GM12865 (cell line): ENCODE results near the gene CAV2.

ENCODE experiments used
- DNase-seq: peaks from one replicate; pipeline ENCODE4 v3.0.0; 2010; ENCODE audit warnings: low read depth
- H3K4me3 ChIP-seq: 2 replicates; pipeline ENCODE4 v1.5.1; 2011; ENCODE audit warnings: mild to moderate bottlenecking, low read depth, low read length, control low read depth
- TF ChIP-seq, protein P1 (sequence below): IDR thresholded peaks from 2 replicates; pipeline ENCODE4 v1.5.1; 2011; ENCODE audit warnings: low read length, control low read depth, low read depth, inconsistent platforms; ENCODE audit not compliant: insufficient read depth; ENCODE audit errors: missing control alignments

CAV2 gene

DNA sequence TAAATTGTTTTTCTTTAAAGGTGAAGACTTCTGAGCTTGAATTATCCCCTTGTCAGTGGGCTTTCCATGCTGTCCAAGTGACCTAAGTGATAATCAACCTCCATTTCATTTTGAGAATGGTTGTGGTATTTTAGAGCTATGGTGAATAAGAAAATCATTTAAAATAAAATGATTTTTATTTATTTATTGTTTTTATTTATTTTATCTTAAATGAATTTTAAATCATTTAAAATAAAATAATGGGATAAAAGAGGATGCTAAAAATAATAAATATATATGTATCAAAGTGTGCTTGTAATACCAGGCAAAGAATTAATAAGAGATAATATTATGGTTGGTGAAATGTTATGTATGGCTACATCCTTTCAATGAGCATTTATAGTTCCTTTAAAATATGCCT lies 49.8 kb downstream of the CAV2 start:
- TF ChIP-seq, protein P1, sequence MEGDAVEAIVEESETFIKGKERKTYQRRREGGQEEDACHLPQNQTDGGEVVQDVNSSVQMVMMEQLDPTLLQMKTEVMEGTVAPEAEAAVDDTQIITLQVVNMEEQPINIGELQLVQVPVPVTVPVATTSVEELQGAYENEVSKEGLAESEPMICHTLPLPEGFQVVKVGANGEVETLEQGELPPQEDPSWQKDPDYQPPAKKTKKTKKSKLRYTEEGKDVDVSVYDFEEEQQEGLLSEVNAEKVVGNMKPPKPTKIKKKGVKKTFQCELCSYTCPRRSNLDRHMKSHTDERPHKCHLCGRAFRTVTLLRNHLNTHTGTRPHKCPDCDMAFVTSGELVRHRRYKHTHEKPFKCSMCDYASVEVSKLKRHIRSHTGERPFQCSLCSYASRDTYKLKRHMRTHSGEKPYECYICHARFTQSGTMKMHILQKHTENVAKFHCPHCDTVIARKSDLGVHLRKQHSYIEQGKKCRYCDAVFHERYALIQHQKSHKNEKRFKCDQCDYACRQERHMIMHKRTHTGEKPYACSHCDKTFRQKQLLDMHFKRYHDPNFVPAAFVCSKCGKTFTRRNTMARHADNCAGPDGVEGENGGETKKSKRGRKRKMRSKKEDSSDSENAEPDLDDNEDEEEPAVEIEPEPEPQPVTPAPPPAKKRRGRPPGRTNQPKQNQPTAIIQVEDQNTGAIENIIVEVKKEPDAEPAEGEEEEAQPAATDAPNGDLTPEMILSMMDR: no peak
- no peak for DNase-seq
- H3K4me3 ChIP-seq: no peak overlapping the region

DNA sequence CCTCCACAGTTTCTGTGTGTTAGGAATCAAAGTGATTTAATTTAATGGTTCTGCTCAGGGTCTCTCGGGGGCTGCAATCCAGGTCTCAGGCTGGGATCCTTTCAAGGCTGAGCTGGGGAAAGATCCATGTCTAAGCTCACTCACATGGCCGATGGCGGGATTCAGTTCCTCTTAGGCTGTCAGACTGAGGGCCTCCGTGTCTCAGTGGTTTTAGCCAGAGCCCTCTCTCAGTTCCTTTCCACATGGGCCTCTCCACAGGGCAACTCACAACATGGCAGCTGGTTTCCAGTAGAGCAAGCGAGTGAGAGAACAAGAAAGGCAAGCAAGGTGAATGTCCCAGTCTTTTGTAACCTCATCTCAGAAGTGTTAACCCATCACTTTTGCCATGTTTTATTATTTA lies 52.2 kb downstream of the CAV2 start:
- TF ChIP-seq, protein P1: no peak
- no peak for DNase-seq
- H3K4me3 ChIP-seq: no peak overlapping the region

DNA sequence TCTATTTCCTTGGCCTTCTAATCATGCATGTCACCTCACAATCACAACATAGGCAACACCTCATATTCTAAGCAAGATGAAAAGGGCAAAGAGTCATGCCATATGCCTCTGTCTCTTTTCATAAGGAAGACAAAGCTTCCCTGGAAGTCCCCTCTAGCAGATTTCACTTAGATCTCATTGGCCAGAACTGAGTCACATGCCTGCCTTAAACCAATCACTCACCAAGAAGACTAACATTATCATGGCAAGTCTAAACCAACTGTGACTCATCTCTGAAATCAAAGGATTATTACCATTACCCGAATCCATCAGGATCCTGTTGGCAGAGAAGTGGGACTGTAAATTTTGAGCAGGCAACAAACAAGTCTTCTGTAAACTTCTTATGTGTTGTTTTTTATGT lies 53.1 kb downstream of the CAV2 start:
- TF ChIP-seq, protein P1: no peak
- no peak overlapping the region for H3K4me3 ChIP-seq
- DNase-seq: no peak

DNA sequence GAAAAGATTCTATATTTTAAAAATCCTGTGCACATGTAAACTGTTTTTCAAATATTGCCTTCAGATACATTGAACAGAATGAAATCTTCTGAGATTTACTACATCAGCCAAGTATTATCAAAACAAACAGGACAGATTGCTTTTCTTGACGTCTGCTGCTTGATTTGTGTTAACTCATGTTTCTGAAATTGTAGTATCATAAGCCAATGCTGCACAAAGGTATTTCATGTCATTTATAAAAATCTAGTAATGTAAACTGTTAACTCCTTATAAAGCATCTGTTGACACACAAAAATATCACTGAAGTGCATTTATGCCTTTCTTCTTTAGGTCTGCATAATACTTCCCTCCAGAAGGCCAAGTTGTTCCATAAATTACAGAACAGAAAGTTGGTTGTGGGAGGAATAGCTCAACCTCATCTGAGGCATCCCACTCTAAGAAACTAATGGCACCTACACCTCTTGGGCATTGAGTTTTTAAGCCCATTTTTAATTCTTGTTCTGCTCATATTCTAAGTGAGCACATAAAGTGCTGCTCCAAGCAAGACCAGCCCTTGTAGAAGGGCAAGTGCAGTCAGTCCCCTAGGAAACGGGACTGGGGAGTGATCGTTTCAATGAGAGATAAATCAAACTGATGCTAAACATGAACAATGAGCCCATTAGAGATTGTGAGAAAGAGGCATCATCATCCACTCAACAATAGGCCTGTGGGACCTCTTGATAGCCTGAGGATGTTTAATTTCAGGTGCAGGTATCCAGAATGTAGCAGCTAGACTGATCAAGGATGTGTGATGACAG lies 53.8 kb downstream of the CAV2 start:
- DNase-seq: no peak
- TF ChIP-seq, protein P1: no peak
- no peak overlapping the region for H3K4me3 ChIP-seq

DNA sequence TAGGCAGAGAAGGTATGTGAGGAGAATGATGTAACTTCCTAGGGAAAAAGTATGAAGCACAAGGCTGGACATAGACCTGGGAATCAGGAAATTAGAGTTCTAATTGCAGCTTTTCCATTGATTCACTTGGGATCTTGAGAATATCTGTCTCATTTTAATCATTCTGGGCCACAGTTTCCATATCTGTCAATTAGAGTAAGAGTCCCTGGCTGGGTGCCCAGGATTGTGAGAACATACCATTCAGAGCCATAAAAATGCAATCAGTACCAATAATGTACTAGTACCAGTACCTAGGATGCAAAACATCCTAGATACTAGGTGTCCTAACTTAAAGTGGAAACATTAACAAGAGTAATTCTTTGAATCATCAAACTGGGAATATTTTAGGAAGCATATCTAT lies 54.9 kb downstream of the CAV2 start:
- no peak overlapping the region for H3K4me3 ChIP-seq
- TF ChIP-seq, protein P1: no peak
- no peak for DNase-seq

DNA sequence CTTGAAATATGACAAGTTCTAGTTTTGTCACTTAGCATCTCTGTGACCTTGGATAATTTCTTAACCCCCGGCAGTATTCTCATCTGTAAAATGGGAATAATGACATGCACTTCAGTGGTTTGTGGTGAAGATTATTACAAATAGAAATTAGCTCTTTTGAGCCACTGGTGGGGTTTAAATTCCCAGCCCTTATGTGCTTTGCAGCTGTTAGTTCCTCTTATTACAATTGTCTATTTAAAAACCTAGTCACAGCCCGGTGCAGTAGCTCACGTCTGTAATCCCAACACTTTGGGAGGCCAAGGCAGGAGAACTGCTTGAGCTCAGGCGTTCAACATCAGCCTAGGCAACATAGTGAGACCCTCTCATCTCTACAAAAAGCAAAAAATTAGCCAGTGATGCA lies 55.4 kb downstream of the CAV2 start:
- H3K4me3 ChIP-seq: no peak overlapping the region
- TF ChIP-seq, protein P1: no peak
- DNase-seq: no peak

DNA sequence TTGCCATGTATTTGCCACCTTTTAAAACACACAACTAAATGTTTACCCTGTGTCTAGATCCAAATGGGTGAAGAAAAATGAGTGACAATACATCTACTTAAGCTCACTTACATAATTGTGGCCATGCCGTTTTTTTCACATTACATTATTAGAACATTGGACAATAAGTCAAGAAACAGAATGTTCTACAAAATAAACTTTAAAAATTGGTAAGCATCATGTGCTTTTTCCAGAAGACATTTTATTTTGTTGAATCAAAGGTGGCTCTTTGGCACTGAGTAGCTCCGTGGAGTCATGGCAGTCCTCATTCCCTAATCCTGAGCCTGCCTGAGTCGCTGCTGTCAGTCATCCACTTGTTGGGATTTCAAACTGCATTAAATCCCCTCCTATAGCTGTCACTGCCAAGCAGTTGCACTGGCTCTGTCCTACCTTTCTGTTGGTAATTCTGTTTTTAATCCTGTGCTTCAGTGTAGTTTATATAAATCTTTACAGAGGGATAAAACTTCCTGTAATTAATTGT lies 57.6 kb downstream of the CAV2 start:
- TF ChIP-seq, protein P1: no peak
- H3K4me3 ChIP-seq: no peak overlapping the region
- no peak for DNase-seq
